ENCODE measurements around the gene LHX2. TPM values are rescaled to one million over a fixed set of nuclear protein-coding genes. Genes with fewer than 3 reads are reported as not detected.

The LHX2 gene
- polyA plus RNA-seq, 1 of the 3 experiments (the other 2 are of a cell fraction), result not detected

- no peak overlapping the region for H3K4me2 ChIP-seq
- no peak for DNase-seq
- H3K4me3 ChIP-seq (ENCODE audit: low read depth in 2 of 2, low read length in 1 of 2), result no peak overlapping the region
- H3K9ac ChIP-seq, result no peak overlapping the region
- ChIA-PET CTCF (interaction anchor here (1.0 to 1.5 kb wide), 2 partner anchors 9 to 32 kb away, joined by 3 to 4 read pairs; no protein-coding TSS in a partner anchor), POLR2A (no interaction called here)
- peaks cover 3% of the 10 kb centered on the region for H3F3A ChIP-seq (replicated peaks; ENCODE audit: insufficient read depth)
- H3K4me1 ChIP-seq (ENCODE audit: control insufficient read depth in 1 of 2, insufficient read depth in 2 of 2, low read depth in 1 of 2, low read length in 1 of 2), result peaks cover 0 to 9% of the 10 kb centered on the region in 2 experiments; a peak in 1 of 4 replicates
- no peak overlapping the region for H3K27ac ChIP-seq (ENCODE audit: low read depth in 2 of 2, low read length in 1 of 2)
- H4K20me1 ChIP-seq (ENCODE audit: insufficient read depth), result peaks cover 5% of the 10 kb centered on the region; the same call in 1 of the 2 replicates
- peaks cover 94% of the 10 kb centered on the region for H3K27me3 ChIP-seq (ENCODE audit: insufficient read depth)
- TF ChIP-seq RCOR1 (IDR thresholded peaks at IDR 0.05; ENCODE audit: low read length), result no peak
- TF ChIP-seq REST (IDR thresholded peaks at IDR 0.05; ENCODE audit: low read depth, low read length), result no peak
- no peak for TF ChIP-seq MXI1 (IDR thresholded peaks at IDR 0.05; ENCODE audit: low read depth, low read length)
- TF ChIP-seq EZH2phosphoT487 (IDR thresholded peaks at IDR 0.05; ENCODE audit: borderline replicate concordance, low read depth), result peak; percentile 56; the same call in 1 of the 2 replicates
- WGBS (ENCODE audit: low lambda C conversion rate), result 9% methylated on average over 42 of the region's 65 CpGs
- H3K9me2 ChIP-seq, result no peaks in the 10 kb centered on the region
- H2AFZ ChIP-seq (ENCODE audit: low read depth), result no peak overlapping the region
- H3K36me3 ChIP-seq (replicated peaks in 1 of 2; ENCODE audit: control insufficient read depth in 1 of 2, insufficient read depth in 2 of 2, low read length in 1 of 2), result no peaks in the 10 kb centered on the region
- no peaks in the 10 kb centered on the region for H3K79me2 ChIP-seq (ENCODE audit: insufficient read depth)
- no peaks in the 10 kb centered on the region for H3K9me3 ChIP-seq
These were observed 2.7 kb upstream of the LHX2 start for GRCh38 chr9:124008694-124009530.

GRCh38 chr9:124009531-124010217 lies 1.9 kb upstream of the LHX2 start:
- Histone ChIP-seq H3K79me2 (ENCODE audit: insufficient read depth) (no peaks in the 10 kb centered on the region), H2AFZ (ENCODE audit: low read depth) (no peak overlapping the region), H3F3A (replicated peaks; ENCODE audit: insufficient read depth) (peaks cover 3% of the 10 kb centered on the region), H4K20me1 (ENCODE audit: insufficient read depth) (peaks cover 8% of the 10 kb centered on the region; the same call in 1 of the 2 replicates), H3K36me3 (replicated peaks in 1 of 2; ENCODE audit: control insufficient read depth in 1 of 2, insufficient read depth in 2 of 2, low read length in 1 of 2) (no peaks in the 10 kb centered on the region), H3K9ac (no peak overlapping the region), H3K27ac (ENCODE audit: low read depth in 2 of 2, low read length in 1 of 2) (no peak overlapping the region), H3K4me2 (no peak overlapping the region), H3K9me2 (no peaks in the 10 kb centered on the region), H3K27me3 (ENCODE audit: insufficient read depth) (peaks cover 94% of the 10 kb centered on the region), H3K9me3 (no peaks in the 10 kb centered on the region), H3K4me1 (ENCODE audit: control insufficient read depth in 1 of 2, insufficient read depth in 2 of 2, low read depth in 1 of 2, low read length in 1 of 2) (peaks cover 0 to 9% of the 10 kb centered on the region in 2 experiments; a peak in 1 of 4 replicates), H3K4me3 (ENCODE audit: low read depth in 2 of 2, low read length in 1 of 2) (no peak overlapping the region)
- POLR2A ChIA-PET, result no interaction called here
- WGBS (ENCODE audit: low lambda C conversion rate), result 19% methylated on average over 29 of the region's 29 CpGs
- CTCF ChIA-PET, result interaction anchor here (1.0 to 1.5 kb wide), 2 partner anchors 8 to 31 kb away, joined by 3 to 4 read pairs; no protein-coding TSS in a partner anchor
- no peak for DNase-seq
- TF ChIP-seq REST (IDR thresholded peaks at IDR 0.05; ENCODE audit: low read depth, low read length), result no peak
- TF ChIP-seq MEF2A (IDR thresholded peaks at IDR 0.05; ENCODE audit: borderline replicate concordance, low read depth), result no peak
- TF ChIP-seq FOXJ3 (CRISPR knock-in tag; IDR thresholded peaks at IDR 0.05), result no peak
- TF ChIP-seq TAF1 (IDR thresholded peaks at IDR 0.05; ENCODE audit: borderline replicate concordance, low read depth, low read length), result no peak
- TF ChIP-seq RAD21 (IDR thresholded peaks at IDR 0.05; ENCODE audit: low read length), result no peak
- no peak for TF ChIP-seq TEAD4 (IDR thresholded peaks at IDR 0.05; ENCODE audit: borderline replicate concordance, insufficient read depth)
- no peak for TF ChIP-seq SIN3A (IDR thresholded peaks at IDR 0.05; ENCODE audit: borderline replicate concordance, low read depth, low read length)
- no peak for TF ChIP-seq CTCF (IDR thresholded peaks at IDR 0.05)
- TF ChIP-seq YY1 (IDR thresholded peaks at IDR 0.05; ENCODE audit: low read depth), result no peak
- no peak for TF ChIP-seq USF2 (IDR thresholded peaks at IDR 0.05; ENCODE audit: borderline replicate concordance, low read depth, low read length)
